Esophagus (tissue), 2 donors: ENCODE results near the gene ADARB2. TPM values are rescaled to one million over a fixed set of nuclear protein-coding genes. Genes with fewer than 3 reads are reported as not detected.
A peak's percentile ranks its signal among the peaks of the same experiment; 100 is the strongest.
"Not testable (repeated sequence)": the region's sequence is repeated elsewhere in the genome, so short reads cannot be mapped to it uniquely, and the experiment has no call there.

Source experiments
- H3K27ac ChIP-seq, 2 donors: one replicate each; pipeline ENCODE4 v1.5.1; 2013; ENCODE audit warnings: low read depth in 2 of 2, mild to moderate bottlenecking in 2 of 2, inconsistent platforms in 1 of 2, low read length in 1 of 2, moderate library complexity in 1 of 2
- H3K27me3 ChIP-seq, 2 donors: one replicate each; pipeline ENCODE4 v1.6.1; 2013; ENCODE audit warnings: low read length in 2 of 2, control low read depth in 1 of 2, mild to moderate bottlenecking in 1 of 2; ENCODE audit not compliant: insufficient read depth in 2 of 2, control insufficient read depth in 1 of 2
- H3K36me3 ChIP-seq, 2 donors: one replicate each; pipeline ENCODE4 v1.6.1; 2013; ENCODE audit warnings: low read length in 1 of 2; ENCODE audit not compliant: control insufficient read depth in 2 of 2, insufficient read depth in 2 of 2
- H3K4me1 ChIP-seq, 2 donors: one replicate each; pipeline ENCODE4 v1.6.1; 2013; ENCODE audit warnings: low read length in 1 of 2; ENCODE audit not compliant: control insufficient read depth in 2 of 2, insufficient read depth in 2 of 2
- H3K4me3 ChIP-seq, 2 donors: one replicate each; pipeline ENCODE4 v1.5.1; 2013; ENCODE audit warnings: low read length in 2 of 2, mild to moderate bottlenecking in 2 of 2, low read depth in 1 of 2, moderate library complexity in 1 of 2
- H3K9me3 ChIP-seq, 2 donors: one replicate each; pipeline ENCODE4 v1.6.1; 2013; ENCODE audit warnings: mild to moderate bottlenecking in 2 of 2, low read depth in 1 of 2, low read length in 1 of 2, moderate library complexity in 1 of 2; ENCODE audit not compliant: control insufficient read depth in 2 of 2, insufficient read depth in 1 of 2
- WGBS, 2 donors: extraction: QIAGEN DNeasy Blood & Tissue Kit; methylation state at CpG; one replicate each; pipeline ENCODE4 v1.1.7; 2013; 5-methylcytosine and 5-hydroxymethylcytosine counted together
- polyA plus RNA-seq, 2 donors: library from polyadenylated mRNA; stranded (reverse); fragments of 200-250 nt; gene quantifications; one replicate each; pipeline ENCODE4 v1.2.3, GENCODE V29; 2013
- donor health status: healthy with polysubstance abuse.
- donor health status: Bipolar disorder and iron deficiency.

Gene ADARB2
- polyA plus RNA-seq, 2 donors, result 0.33 to 0.65 TPM

GRCh38 chr10:1462994-1463633, 274.2 kb downstream of the ADARB2 start:
- H3K4me1 ChIP-seq, result peaks cover 0 to 8% of the 10 kb centered on the region in 2 donors

GRCh38 chr10:1462521-1462920, 274.8 kb downstream of the ADARB2 start:
- Histone ChIP-seq H3K4me3 (no peak overlapping the region), H3K4me1 (peaks cover 0 to 8% of the 10 kb centered on the region in 2 donors), H3K27ac (no peak overlapping the region), H3K9me3 (no peaks in the 10 kb centered on the region), H3K27me3 (no peaks in the 10 kb centered on the region), H3K36me3 (no peaks in the 10 kb centered on the region)
- WGBS, 2 donors, result 85 to 86% methylated on average over 1 of the region's 1 CpG

More at GRCh38 chr10:1462994-1463633, 274.2 kb downstream of the ADARB2 start:
- Histone ChIP-seq H3K9me3 (no peaks in the 10 kb centered on the region), H3K4me3 (no peak overlapping the region), H3K27ac (peak overlapping the region in 1 of 2 donors; percentile 59), H3K36me3 (no peaks in the 10 kb centered on the region), H3K27me3 (no peaks in the 10 kb centered on the region)
- 57 to 66% methylated on average over 23 of the region's 23 CpGs for WGBS, 2 donors

DNA sequence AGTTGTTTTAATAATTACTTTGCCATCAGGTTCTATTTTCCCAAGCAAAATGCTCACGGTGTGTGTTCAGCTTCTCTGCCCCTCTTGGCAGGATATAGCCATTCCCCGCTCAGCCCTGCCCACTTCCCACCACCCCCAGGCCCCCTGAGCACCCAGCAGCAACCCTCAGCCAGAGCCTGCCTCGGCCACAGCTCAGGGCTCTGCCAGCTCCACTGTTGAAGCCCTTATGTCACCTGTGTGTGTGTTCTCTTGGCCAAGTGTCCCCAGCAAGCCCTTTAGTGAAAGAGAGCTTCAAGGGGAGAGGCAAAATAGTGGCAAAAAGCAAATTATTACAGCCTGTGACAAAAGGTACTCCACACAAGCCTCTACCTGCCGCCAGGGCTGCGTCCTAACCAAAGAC, 275.3 kb downstream of the ADARB2 start:
- 73 to 80% methylated on average over 5 of the region's 5 CpGs for WGBS, 2 donors
- H3K4me3 ChIP-seq, result no peak overlapping the region
- no peaks in the 10 kb centered on the region for H3K27me3 ChIP-seq
- H3K4me1 ChIP-seq, result peaks cover 0 to 8% of the 10 kb centered on the region in 2 donors
- H3K36me3 ChIP-seq, result no peaks in the 10 kb centered on the region
- H3K9me3 ChIP-seq, result no peaks in the 10 kb centered on the region
- no peak overlapping the region for H3K27ac ChIP-seq

DNA sequence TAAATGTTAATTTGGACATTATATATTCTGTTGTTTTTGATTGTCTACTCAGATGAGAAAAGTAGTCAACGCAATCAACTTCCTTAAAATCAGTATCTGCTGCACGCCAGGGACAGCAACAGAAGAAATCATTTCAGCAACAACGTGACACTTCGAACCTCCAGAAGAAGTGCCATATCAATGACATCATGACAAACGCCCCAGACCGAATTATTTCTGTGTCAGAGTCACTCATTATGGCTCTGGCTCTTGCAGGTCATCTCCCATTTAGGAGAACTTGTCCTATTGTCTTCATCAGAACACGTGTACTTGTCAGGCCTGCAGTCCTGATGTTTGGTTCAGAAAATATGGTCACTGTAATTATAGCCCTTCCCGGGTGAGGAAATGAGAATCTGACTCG, 276.3 kb downstream of the ADARB2 start:
- 65 to 69% methylated on average over 9 of the region's 9 CpGs for WGBS, 2 donors
- Histone ChIP-seq H3K9me3 (no peaks in the 10 kb centered on the region), H3K36me3 (no peaks in the 10 kb centered on the region), H3K27me3 (no peaks in the 10 kb centered on the region), H3K4me1 (peaks cover 0 to 8% of the 10 kb centered on the region in 2 donors), H3K4me3 (no peak overlapping the region), H3K27ac (peak overlapping the region in 1 of 2 donors; percentile 57)

- H3K4me3 ChIP-seq, H3K27me3 ChIP-seq, H3K9me3 ChIP-seq, H3K36me3 ChIP-seq, H3K4me1 ChIP-seq: not testable (repeated sequence)
- 47 to 62% methylated on average over 6 of the region's 6 CpGs for WGBS, 2 donors
- peak overlapping the region; percentile 50 to 78 for H3K27ac ChIP-seq
Measured at GRCh38 chr10:1459664-1460063, 277.7 kb downstream of the ADARB2 start.

- no peak overlapping the region for H3K4me3 ChIP-seq
- H3K27me3 ChIP-seq, result no peaks in the 10 kb centered on the region
- H3K9me3 ChIP-seq, result peaks cover 0 to 3% of the 10 kb centered on the region in 2 donors
- peaks cover 0 to 5% of the 10 kb centered on the region in 2 donors for H3K4me1 ChIP-seq
- H3K27ac ChIP-seq, result no peak overlapping the region
- WGBS, 2 donors, result 42 to 48% methylated on average over 6 of the region's 6 CpGs
- H3K36me3 ChIP-seq, result no peaks in the 10 kb centered on the region
Measured at GRCh38 chr10:1454951-1455350, 282.4 kb downstream of the ADARB2 start.

GRCh38 chr10:1454428-1454827, 282.9 kb downstream of the ADARB2 start:
- Histone ChIP-seq H3K27me3 (no peaks in the 10 kb centered on the region), H3K4me1 (peaks cover 0 to 5% of the 10 kb centered on the region in 2 donors), H3K9me3 (peaks cover 0 to 3% of the 10 kb centered on the region in 2 donors), H3K27ac (peak overlapping the region in 1 of 2 donors; percentile 15), H3K36me3 (no peaks in the 10 kb centered on the region), H3K4me3 (no peak overlapping the region)
- 71 to 74% methylated on average over 6 of the region's 6 CpGs for WGBS, 2 donors

GRCh38 chr10:1452777-1453176, 284.5 kb downstream of the ADARB2 start:
- peaks cover 0 to 13% of the 10 kb centered on the region in 2 donors for H3K4me1 ChIP-seq
- H3K27me3 ChIP-seq, result no peaks in the 10 kb centered on the region
- H3K27ac ChIP-seq, result no peak overlapping the region
- H3K9me3 ChIP-seq, result peaks cover 0 to 3% of the 10 kb centered on the region in 2 donors
- 69 to 70% methylated on average over 8 of the region's 8 CpGs for WGBS, 2 donors
- no peak overlapping the region for H3K4me3 ChIP-seq
- H3K36me3 ChIP-seq, result no peaks in the 10 kb centered on the region

GRCh38 chr10:1451941-1452340, 285.4 kb downstream of the ADARB2 start:
- H3K9me3 ChIP-seq, result peaks cover 0 to 3% of the 10 kb centered on the region in 2 donors
- no peaks in the 10 kb centered on the region for H3K36me3 ChIP-seq
- peak overlapping the region in 1 of 2 donors; percentile 75 for H3K27ac ChIP-seq
- peaks cover 0 to 13% of the 10 kb centered on the region in 2 donors for H3K4me1 ChIP-seq
- 89 to 90% methylated on average over 7 of the region's 7 CpGs for WGBS, 2 donors
- H3K4me3 ChIP-seq, result no peak overlapping the region
- H3K27me3 ChIP-seq, result no peaks in the 10 kb centered on the region

- Histone ChIP-seq H3K27ac (peak overlapping the region; percentile 31 to 82), H3K27me3 (no peaks in the 10 kb centered on the region), H3K4me1 (peaks cover 0 to 13% of the 10 kb centered on the region in 2 donors), H3K36me3 (no peaks in the 10 kb centered on the region), H3K4me3 (no peak overlapping the region), H3K9me3 (peaks cover 0 to 3% of the 10 kb centered on the region in 2 donors)
- 69% methylated on average over 4 of the region's 4 CpGs for WGBS, 2 donors
Measured at GRCh38 chr10:1451362-1451888, 285.9 kb downstream of the ADARB2 start.
